K562 (cell line): ENCODE measurements around the gene PRKAG2. TPM values are rescaled to one million over a fixed set of nuclear protein-coding genes. Genes with fewer than 3 reads are reported as not detected.

ENCODE experiments used
- ATAC-seq: fragments of 200-7000 bp; cut with Tn5 transposase; 3 replicates; pipeline ENCODE4 v1.9.1; 2020; ENCODE audit warnings: moderate library complexity
- BruUV-seq: library from RNA; stranded (reverse); fragments of 400-500 nt; replicated peaks from 2 replicates; lab custom pipeline; 2021; lab: Mats Ljungman, UMichigan
- CTCF ChIA-PET: fragments of 300-600 bp; formaldehyde crosslinking; extraction: SDS; loops from one replicate; lab custom pipeline; 2021; ENCODE audit warnings: low intra/inter-chr PET ratio; lab: Yijun Ruan, JAX
- POLR2A ChIA-PET: fragments of 300-600, 350-650 bp; sonication (Branson Sonifier 250); formaldehyde crosslinking; extraction: SDS; loops from one replicate; lab custom pipeline; 2021; ENCODE audit warnings: antibody characterized with exemption, inconsistent platforms; lab: Yijun Ruan, JAX
- DNase-seq, 4 experiments: peaks; one replicate each; pipeline versions ENCODE4 v3.0.0 to v3.0.0-alpha.2; 2011 to 2018; ENCODE audit warnings: low spot score in 3 of 4, mixed read lengths in 3 of 4; ENCODE audit errors: extremely low read depth in 1 of 4
- FAIRE-seq: peaks from 2 replicates; lab custom pipeline; 2011; peaks lifted over from hg19 to GRCh38; lab: Jason Lieb, UNC
- H2AFZ ChIP-seq: 2 replicates; pipeline ENCODE4 v1.6.0; 2011; ENCODE audit warnings: low read depth, low read length, control low read depth, inconsistent platforms
- H3K27ac ChIP-seq: fragments of 200-600 bp; 3 replicates; pipeline ENCODE4 v1.8.0; 2011; ENCODE audit warnings: low read depth, mild to moderate bottlenecking, control low read depth, inconsistent platforms, low read length, moderate library complexity, mixed read lengths; ENCODE audit errors: extremely low read depth
- H3K27me3 ChIP-seq, 2 experiments: fragments of 300-600 bp in 1 of 2; 2 replicates in 1 of 2; 3 replicates in 1 of 2; pipeline versions ENCODE4 v1.6.0 to v1.8.0; 2011; ENCODE audit warnings: inconsistent platforms in 2 of 2, low read length in 2 of 2, mild to moderate bottlenecking in 1 of 2, mixed read lengths in 1 of 2, moderate library complexity in 1 of 2; ENCODE audit not compliant: control insufficient read depth in 2 of 2, insufficient read depth in 2 of 2
- H3K36me3 ChIP-seq: fragments of 300-600 bp; 3 replicates; pipeline ENCODE4 v1.8.0; 2011; ENCODE audit warnings: mild to moderate bottlenecking, low read length, inconsistent platforms; ENCODE audit not compliant: control insufficient read depth, insufficient read depth
- H3K4me1 ChIP-seq, 2 experiments: fragments of 200-600 bp in 1 of 2; replicated peaks in 1 of 2; 2 replicates in 1 of 2; 3 replicates in 1 of 2; pipeline versions ENCODE4 v1.5.1 to v1.8.0; 2011; ENCODE audit warnings: inconsistent platforms in 2 of 2, low read length in 2 of 2, mild to moderate bottlenecking in 1 of 2, mixed read lengths in 1 of 2, moderate library complexity in 1 of 2; ENCODE audit not compliant: control insufficient read depth in 2 of 2, insufficient read depth in 2 of 2
- H3K4me2 ChIP-seq: 2 replicates; pipeline ENCODE4 v1.6.1; 2011; ENCODE audit warnings: low read length, control low read depth, inconsistent platforms, mixed read lengths; ENCODE audit not compliant: insufficient read depth
- H3K4me3 ChIP-seq: fragments of 200-600 bp; sonication (generic), shearing (Covaris generic); 2 replicates; pipeline ENCODE4 v1.5.1; 2016; ENCODE audit warnings: control low read depth, inconsistent platforms
- H3K79me2 ChIP-seq: fragments of 200-600 bp; 3 replicates; pipeline ENCODE4 v1.8.0; 2011; ENCODE audit warnings: low read length, inconsistent platforms; ENCODE audit not compliant: control insufficient read depth, insufficient read depth
- H3K9ac ChIP-seq, 2 experiments: 2 replicates each; pipeline versions ENCODE4 v1.6.0 to v1.6.1; 2011; ENCODE audit warnings: low read depth in 2 of 2, low read length in 2 of 2, control low read depth in 1 of 2, inconsistent platforms in 1 of 2, mild to moderate bottlenecking in 1 of 2, mixed read lengths in 1 of 2; ENCODE audit not compliant: insufficient read depth in 1 of 2
- H3K9me1 ChIP-seq: one replicate; pipeline ENCODE4 v1.6.0; 2011; ENCODE audit warnings: inconsistent platforms, mild to moderate bottlenecking, low read length, moderate library complexity; ENCODE audit not compliant: control insufficient read depth, insufficient read depth
- H3K9me3 ChIP-seq: replicated peaks from 2 replicates; pipeline ENCODE4 v1.5.1; 2011; ENCODE audit warnings: low read depth, low read length, inconsistent platforms; ENCODE audit not compliant: control insufficient read depth, insufficient read depth
- H4K20me1 ChIP-seq: replicated peaks from 2 replicates; pipeline ENCODE4 v1.6.1; 2011; ENCODE audit warnings: low read length, inconsistent platforms, mixed read lengths; ENCODE audit not compliant: control insufficient read depth, insufficient read depth
- CHD1 ChIP-seq: fragments of 200-600 bp; sonication (generic); IDR thresholded peaks from one replicate; pipeline ENCODE4 v1.6.1; 2012; ENCODE audit warnings: mild to moderate bottlenecking, moderate library complexity, low read length, inconsistent platforms
- MAZ ChIP-seq, 2 experiments: fragments of 450-650 bp in 1 of 2; sonication (generic) in 1 of 2; formaldehyde crosslinking; IDR thresholded peaks in 1 of 2; conservative IDR thresholded peaks in 1 of 2; 2 replicates each; pipeline versions ENCODE4 v1.4.0 to v1.5.0; 2020; ENCODE audit warnings: mild to moderate bottlenecking in 1 of 2, missing genetic modification reagents in 1 of 2
- SMAD4 ChIP-seq: fragments of 250-450 bp; sonication (Bioruptor Pico); conservative IDR thresholded peaks from 2 replicates; pipeline ENCODE4 v1.8.0; 2021; ENCODE audit warnings: inconsistent platforms, mild to moderate bottlenecking, moderate library complexity
- TARDBP ChIP-seq: fragments of 450-650 bp; IDR thresholded peaks from 2 replicates; pipeline ENCODE4 v1.6.1; 2016
- WGBS: fragments of 100-300 bp; shearing (Covaris generic); methylation state at CpG from one replicate; pipeline ENCODE4 v1.1.6; 2016; ENCODE audit warnings: low coverage, mixed read lengths; ENCODE audit not compliant: insufficient coverage; ENCODE audit errors: missing lambda C conversion rate; 5-methylcytosine and 5-hydroxymethylcytosine counted together
- in situ Hi-C: fragments of 300-500 bp; cut with MboI; formaldehyde crosslinking; loops from 4 replicates; pipeline ENCODE4 v1.15.0; 2018; ENCODE audit warnings: inconsistent platforms, mixed read lengths
- intact Hi-C: fragments of 100-400 bp; cut with micrococcal nuclease; formaldehyde crosslinking; loops from 2 replicates; pipeline ENCODE4 v1.14.2; 2022
- polyA plus RNA-seq, 8 experiments: library from polyadenylated mRNA; depleted of rRNA in 4 of 8; stranded (reverse) in 5 of 8; unstranded in 3 of 8; fragments of >200 nt; fragmentation: Nextera tagmentation in 2 of 8; fragmentation: Illumina TruSeq in 1 of 8; extraction: Ambion mirVana in 2 of 8; extraction: Trizol in 1 of 8; gene quantifications; 2 replicates each; pipeline versions ENCODE4 v1.2.1 to v1.2.3, GENCODE V29; 2011 to 2014; ENCODE audit warnings: inconsistent platforms in 1 of 8, missing spikeins in 1 of 8
- total RNA-seq, 7 experiments: library from RNA; depleted of rRNA in 6 of 7; stranded (reverse); fragments of >200 nt in 6 of 7; fragmentation: Illumina TruSeq in 2 of 7; extraction: Trizol in 2 of 7; gene quantifications; 2 replicates each; pipeline versions ENCODE4 v1.2.1 to v1.2.3, GENCODE V29; 2011 to 2021; ENCODE audit warnings: low replicate concordance in 1 of 7
- TF ChIP-seq, protein P1 (sequence below), 2 experiments: fragments of 450-650 bp in 1 of 2; sonication (generic) in 1 of 2; formaldehyde crosslinking in 1 of 2; IDR thresholded peaks; 2 replicates each; pipeline versions ENCODE4 v1.7.1 to v1.9.0; 2016 to 2022; ENCODE audit warnings: inconsistent platforms in 1 of 2, mild to moderate bottlenecking in 1 of 2, missing genetic modification reagents in 1 of 2

Gene PRKAG2
- total and polyA plus RNA-seq, 9 of the 15 experiments (the other 6 are each of a cell fraction or from before 2014, with no cell fraction given) = 0.99 to 5.6 (median 3.3) TPM

DNA sequence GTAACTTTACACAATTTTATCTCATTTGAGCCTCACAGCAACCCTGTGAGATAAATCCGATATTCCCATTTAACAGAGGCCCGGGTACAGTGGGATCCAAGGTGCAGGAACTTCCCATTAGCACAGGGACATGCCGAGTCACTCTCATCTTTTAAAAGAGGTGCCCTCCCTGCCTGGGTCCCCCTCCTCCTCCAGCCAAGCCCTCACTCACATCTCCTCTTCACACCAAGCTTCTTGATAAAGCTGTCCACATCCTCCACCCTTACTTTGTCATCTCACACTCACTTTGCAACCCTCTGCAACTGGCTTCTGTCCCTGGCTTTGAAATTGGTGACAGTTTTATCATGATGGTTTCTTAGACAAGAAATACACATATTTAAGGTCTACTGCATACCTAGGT lies 212.6 kb downstream of the PRKAG2 start:
- Histone ChIP-seq H4K20me1 (no peaks in the 10 kb centered on the region), H3K36me3 (no peaks in the 10 kb centered on the region), H3K4me1 (no peaks in the 10 kb centered on the region), H2AFZ (no peak overlapping the region), H3K79me2 (no peaks in the 10 kb centered on the region), H3K4me2 (no peak overlapping the region), H3K27ac (no peak overlapping the region), H3K9ac (no peak overlapping the region), H3K27me3 (peaks cover 32 to 35% of the 10 kb centered on the region in 2 experiments), H3K9me1 (no peaks in the 10 kb centered on the region), H3K9me3 (no peaks in the 10 kb centered on the region), H3K4me3 (no peak overlapping the region)
- no peak for FAIRE-seq
- ChIA-PET CTCF (no interaction called here), POLR2A (interaction anchor here (1.1 kb wide), 1 partner anchor 13 kb away, joined by 3 read pairs; no protein-coding TSS in a partner anchor)
- TF ChIP-seq SMAD4 (CRISPR knock-in tag) (no peak), TARDBP (no peak), MAZ (CRISPR knock-in tag; conservative IDR thresholded peaks at IDR 0.05 in 1 of 2, IDR thresholded peaks at IDR 0.05 in 1 of 2) (no peak)
- in situ Hi-C loops = no loop called here
- WGBS = 2% methylated on average over 3 of the region's 3 CpGs
- ATAC-seq = no peak
- intact Hi-C loops = no loop called here
- BruUV-seq = no TSS peak
- no peak for DNase-seq

DNA sequence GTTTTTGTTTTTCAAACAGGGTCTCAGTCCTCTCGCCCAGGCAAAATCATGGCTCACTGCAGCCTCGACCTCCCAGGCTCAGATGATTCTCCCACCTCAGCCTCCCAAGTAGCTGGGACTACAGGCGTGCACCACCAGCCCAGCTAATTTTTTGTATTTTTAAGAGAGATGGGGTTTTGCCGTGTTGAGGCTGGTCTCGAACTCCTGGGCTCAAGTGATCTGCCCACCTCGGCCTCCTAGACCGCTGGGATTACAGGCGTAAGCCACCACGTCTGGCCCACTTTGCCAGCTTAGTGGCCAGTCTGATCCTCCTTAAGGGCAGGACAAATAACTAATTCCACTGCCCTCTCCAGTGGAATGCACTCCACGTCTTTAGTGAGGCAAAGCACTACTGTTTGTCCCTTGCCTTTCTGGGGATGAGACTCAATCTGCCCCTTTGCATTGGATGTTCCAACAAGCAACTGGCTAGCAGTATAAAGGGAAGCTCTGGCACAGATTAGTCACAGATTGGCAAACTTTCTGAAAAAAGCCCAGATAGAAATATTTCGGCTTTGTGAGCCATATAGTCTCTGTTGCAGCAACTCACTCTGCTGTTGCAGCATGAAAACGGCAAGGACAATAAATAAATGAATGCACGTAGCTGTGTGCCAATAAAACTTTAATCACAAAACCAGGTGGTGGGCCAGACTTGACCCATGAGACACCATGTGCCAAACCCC lies 213.4 kb downstream of the PRKAG2 start:
- DNase-seq (no peak), ATAC-seq (no peak), FAIRE-seq (no peak)
- H3K9me3 ChIP-seq = no peaks in the 10 kb centered on the region
- no peak overlapping the region for H3K9ac ChIP-seq
- H3K4me2 ChIP-seq = no peak overlapping the region
- no peaks in the 10 kb centered on the region for H3K36me3 ChIP-seq
- in situ Hi-C loops = no loop called here
- H3K79me2 ChIP-seq = no peaks in the 10 kb centered on the region
- H3K27me3 ChIP-seq = peaks cover 33 to 39% of the 10 kb centered on the region in 2 experiments
- no peaks in the 10 kb centered on the region for H4K20me1 ChIP-seq
- H3K27ac ChIP-seq = no peak overlapping the region
- no peaks in the 10 kb centered on the region for H3K4me1 ChIP-seq
- CTCF ChIA-PET = no interaction called here
- no peak overlapping the region for H2AFZ ChIP-seq
- 0% methylated on average over 13 of the region's 13 CpGs for WGBS
- intact Hi-C loops = no loop called here
- TF ChIP-seq CHD1 = no peak
- TF ChIP-seq, protein P1, sequence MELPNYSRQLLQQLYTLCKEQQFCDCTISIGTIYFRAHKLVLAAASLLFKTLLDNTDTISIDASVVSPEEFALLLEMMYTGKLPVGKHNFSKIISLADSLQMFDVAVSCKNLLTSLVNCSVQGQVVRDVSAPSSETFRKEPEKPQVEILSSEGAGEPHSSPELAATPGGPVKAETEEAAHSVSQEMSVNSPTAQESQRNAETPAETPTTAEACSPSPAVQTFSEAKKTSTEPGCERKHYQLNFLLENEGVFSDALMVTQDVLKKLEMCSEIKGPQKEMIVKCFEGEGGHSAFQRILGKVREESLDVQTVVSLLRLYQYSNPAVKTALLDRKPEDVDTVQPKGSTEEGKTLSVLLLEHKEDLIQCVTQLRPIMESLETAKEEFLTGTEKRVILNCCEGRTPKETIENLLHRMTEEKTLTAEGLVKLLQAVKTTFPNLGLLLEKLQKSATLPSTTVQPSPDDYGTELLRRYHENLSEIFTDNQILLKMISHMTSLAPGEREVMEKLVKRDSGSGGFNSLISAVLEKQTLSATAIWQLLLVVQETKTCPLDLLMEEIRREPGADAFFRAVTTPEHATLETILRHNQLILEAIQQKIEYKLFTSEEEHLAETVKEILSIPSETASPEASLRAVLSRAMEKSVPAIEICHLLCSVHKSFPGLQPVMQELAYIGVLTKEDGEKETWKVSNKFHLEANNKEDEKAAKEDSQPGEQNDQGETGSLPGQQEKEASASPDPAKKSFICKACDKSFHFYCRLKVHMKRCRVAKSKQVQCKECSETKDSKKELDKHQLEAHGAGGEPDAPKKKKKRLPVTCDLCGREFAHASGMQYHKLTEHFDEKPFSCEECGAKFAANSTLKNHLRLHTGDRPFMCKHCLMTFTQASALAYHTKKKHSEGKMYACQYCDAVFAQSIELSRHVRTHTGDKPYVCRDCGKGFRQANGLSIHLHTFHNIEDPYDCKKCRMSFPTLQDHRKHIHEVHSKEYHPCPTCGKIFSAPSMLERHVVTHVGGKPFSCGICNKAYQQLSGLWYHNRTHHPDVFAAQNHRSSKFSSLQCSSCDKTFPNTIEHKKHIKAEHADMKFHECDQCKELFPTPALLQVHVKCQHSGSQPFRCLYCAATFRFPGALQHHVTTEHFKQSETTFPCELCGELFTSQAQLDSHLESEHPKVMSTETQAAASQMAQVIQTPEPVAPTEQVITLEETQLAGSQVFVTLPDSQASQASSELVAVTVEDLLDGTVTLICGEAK (IDR thresholded peaks at IDR 0.05) = peak; percentile 82
- TF ChIP-seq, protein P1 (CRISPR knock-in tag; IDR thresholded peaks at IDR 0.05) = no peak
- no peak overlapping the region for H3K4me3 ChIP-seq
- POLR2A ChIA-PET = interaction anchor here (0.6 to 1.1 kb wide), 2 partner anchors 13 to 20 kb away, joined by 3 to 6 read pairs; no protein-coding TSS in a partner anchor
- BruUV-seq = no TSS peak
- no peaks in the 10 kb centered on the region for H3K9me1 ChIP-seq
